Measurements from ENCODE around the gene IFITM10.
A peak's percentile ranks its signal among the peaks of the same experiment; 100 is the strongest.

IFITM10 gene

GRCh38 chr11:1750481-1750839 lies at the start of gene IFITM10:
Gene IFITM10, minus strand, starts transcription at chr11:1750595. Its CDS starts 153 bp downstream, at chr11:1750442.
- in situ Hi-C loops (cut with HindIII; ENCODE audit: low pct_unique_long_range_greater_than_20kb, low sequenced_read_pairs): no loop called here
- DNase-seq (ENCODE audit: low read depth in 1 of 2, low spot score in 1 of 2): peak; percentile 56 to 85
- TF ChIP-seq JUND (IDR thresholded peaks at IDR 0.05; ENCODE audit: low read depth): no peak

DNA sequence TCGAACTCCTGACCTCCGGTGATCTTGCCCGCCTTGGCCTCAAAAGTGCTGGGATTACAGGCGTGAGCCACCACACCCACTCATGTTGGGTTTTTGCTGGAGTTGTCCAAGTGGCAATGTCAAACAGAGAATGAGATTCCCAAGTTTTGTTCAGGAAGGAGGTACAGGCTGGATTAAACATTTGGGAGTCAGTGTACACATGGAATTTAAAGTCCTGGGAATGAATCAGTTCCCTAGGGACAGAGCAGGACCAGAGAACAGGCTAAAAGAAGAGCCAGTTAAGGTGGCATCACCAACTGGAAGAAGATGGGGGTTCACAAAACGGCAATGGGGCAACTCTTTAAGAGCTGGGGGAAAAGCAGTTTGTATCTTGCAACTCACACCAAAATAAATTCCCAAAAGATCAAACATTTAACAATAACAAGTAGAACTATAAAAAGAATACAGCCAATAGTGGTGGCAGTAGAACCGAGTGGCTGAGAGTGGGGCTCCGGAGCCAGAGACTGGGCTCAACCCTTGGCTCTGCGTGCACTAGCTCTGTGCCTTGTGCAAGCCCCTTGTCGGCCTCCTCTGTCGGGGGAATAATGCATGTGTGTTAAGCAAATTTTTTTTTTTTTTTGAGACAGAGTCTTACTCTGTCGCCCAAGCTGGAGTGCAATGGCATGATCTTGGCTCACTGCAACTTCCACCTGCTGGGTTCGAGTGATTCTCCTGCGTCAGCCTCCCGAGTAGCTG lies 47.2 kb upstream of the IFITM10 start:
- peak in 1 of 2 experiments; percentile 41 for DNase-seq (ENCODE audit: low read depth in 1 of 2, low spot score in 1 of 2)
- TF ChIP-seq JUND (IDR thresholded peaks at IDR 0.05; ENCODE audit: low read depth): no peak
- in situ Hi-C loops (cut with HindIII; ENCODE audit: low pct_unique_long_range_greater_than_20kb, low sequenced_read_pairs): no loop called here

DNA sequence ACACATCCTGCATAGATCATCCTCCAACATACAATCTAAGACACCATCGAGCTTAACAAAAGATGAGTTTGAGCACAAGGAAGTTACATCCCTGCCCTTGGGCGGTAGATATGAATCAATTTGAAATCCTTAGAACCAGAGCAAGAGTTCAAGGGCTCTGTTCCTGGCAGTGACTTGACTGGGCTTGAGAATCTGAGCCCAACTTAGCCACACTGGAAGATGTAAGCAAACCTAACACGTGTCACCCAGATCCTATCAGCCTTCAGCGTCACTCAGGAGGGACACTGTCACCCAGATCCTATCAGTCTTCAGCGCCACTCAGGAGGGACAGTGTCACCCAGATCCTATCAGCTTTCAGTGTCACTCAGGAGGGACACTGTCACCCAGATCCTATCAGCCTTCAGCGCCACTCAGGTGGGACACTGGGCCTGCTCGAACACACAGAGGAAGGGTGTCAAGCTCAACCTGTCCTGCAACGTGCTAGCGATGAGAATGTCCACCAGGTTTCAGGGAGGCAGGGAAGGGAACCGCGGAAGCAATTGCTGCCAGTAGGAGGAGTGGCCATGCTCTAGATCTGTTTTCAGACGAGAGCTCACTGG lies 46.1 kb upstream of the IFITM10 start:
- in situ Hi-C loops (cut with HindIII; ENCODE audit: low pct_unique_long_range_greater_than_20kb, low sequenced_read_pairs): no loop called here

GRCh38 chr11:1793081-1793480 lies 42.7 kb upstream of the IFITM10 start:
- no peak for TF ChIP-seq JUND (IDR thresholded peaks at IDR 0.05; ENCODE audit: low read depth)
- no peak for DNase-seq (ENCODE audit: low read depth in 1 of 2, low spot score in 1 of 2)
- in situ Hi-C loops (cut with HindIII; ENCODE audit: low pct_unique_long_range_greater_than_20kb, low sequenced_read_pairs): no loop called here

More for the DNA sequence above, 46.1 kb upstream of the IFITM10 start:
- peak; percentile 39 to 100 for DNase-seq (ENCODE audit: low read depth in 1 of 2, low spot score in 1 of 2)
- peak; percentile 96; the same call in 1 of the 2 replicates for TF ChIP-seq JUND (IDR thresholded peaks at IDR 0.05; ENCODE audit: low read depth)

- DNase-seq (ENCODE audit: low read depth in 1 of 2, low spot score in 1 of 2): no peak
- in situ Hi-C loops (cut with HindIII; ENCODE audit: low pct_unique_long_range_greater_than_20kb, low sequenced_read_pairs): no loop called here
- TF ChIP-seq JUND (IDR thresholded peaks at IDR 0.05; ENCODE audit: low read depth): no peak
These were observed 42.1 kb upstream of the IFITM10 start for GRCh38 chr11:1792461-1792860.

GRCh38 chr11:1791912-1792311 lies 41.5 kb upstream of the IFITM10 start:
- no peak for DNase-seq (ENCODE audit: low read depth in 1 of 2, low spot score in 1 of 2)
- no peak for TF ChIP-seq JUND (IDR thresholded peaks at IDR 0.05; ENCODE audit: low read depth)
- in situ Hi-C loops (cut with HindIII; ENCODE audit: low pct_unique_long_range_greater_than_20kb, low sequenced_read_pairs): no loop called here

DNA sequence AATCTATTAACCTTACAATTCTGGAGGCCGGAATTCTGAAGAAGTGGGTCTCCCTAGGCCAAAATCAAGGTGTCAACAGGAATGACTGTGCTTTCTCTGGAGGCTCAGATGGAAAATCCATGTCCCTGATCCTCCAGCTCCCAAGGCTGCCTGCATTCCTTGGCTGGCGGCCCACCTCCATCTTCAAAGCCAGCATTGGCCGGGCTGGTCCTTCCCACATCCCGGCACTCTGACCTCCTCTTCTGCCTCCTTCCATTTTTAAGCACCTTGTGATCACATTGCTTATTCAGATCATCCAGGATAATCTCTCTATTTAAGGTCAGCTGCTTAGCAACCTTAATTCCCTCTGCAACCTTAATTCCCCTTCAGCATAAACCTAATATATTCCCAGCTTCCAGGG lies 36.1 kb upstream of the IFITM10 start:
- DNase-seq (ENCODE audit: low read depth in 1 of 2, low spot score in 1 of 2): no peak
- no peak for TF ChIP-seq JUND (IDR thresholded peaks at IDR 0.05; ENCODE audit: low read depth)
- in situ Hi-C loops (cut with HindIII; ENCODE audit: low pct_unique_long_range_greater_than_20kb, low sequenced_read_pairs): no loop called here

DNA sequence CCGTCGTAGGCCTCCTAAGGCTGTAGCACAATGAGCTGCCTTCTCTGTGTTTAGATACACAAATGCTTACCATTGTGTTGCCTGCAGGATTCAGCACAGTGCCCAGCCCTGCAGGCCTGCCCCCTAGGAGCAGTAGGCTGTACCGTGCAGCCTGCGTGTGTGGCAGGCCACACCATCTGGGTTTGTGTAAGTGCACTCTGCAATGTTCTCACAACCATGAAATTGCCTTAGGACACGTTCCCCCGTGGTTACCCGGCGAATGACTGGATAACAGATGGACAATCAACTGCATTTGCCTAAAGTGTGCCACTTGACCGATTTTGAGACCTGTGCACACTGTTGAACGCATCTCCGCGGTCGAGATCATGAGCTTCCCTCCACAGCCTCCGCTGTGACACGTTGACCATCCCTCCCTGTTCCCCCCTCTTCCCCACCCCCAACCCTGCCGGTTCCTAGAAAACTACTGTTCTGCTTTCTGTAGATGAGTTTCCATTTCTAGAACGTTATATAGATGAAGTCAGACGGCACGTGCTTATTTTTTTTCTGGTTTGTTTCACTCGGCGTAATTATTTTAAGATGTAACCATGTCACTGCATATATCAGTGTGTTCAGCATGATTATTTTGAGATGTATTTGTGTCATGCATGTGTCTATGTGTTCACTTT lies 35.5 kb upstream of the IFITM10 start:
- in situ Hi-C loops (cut with HindIII; ENCODE audit: low pct_unique_long_range_greater_than_20kb, low sequenced_read_pairs): no loop called here
- TF ChIP-seq JUND (IDR thresholded peaks at IDR 0.05; ENCODE audit: low read depth): no peak
- no peak for DNase-seq (ENCODE audit: low read depth in 1 of 2, low spot score in 1 of 2)

DNA sequence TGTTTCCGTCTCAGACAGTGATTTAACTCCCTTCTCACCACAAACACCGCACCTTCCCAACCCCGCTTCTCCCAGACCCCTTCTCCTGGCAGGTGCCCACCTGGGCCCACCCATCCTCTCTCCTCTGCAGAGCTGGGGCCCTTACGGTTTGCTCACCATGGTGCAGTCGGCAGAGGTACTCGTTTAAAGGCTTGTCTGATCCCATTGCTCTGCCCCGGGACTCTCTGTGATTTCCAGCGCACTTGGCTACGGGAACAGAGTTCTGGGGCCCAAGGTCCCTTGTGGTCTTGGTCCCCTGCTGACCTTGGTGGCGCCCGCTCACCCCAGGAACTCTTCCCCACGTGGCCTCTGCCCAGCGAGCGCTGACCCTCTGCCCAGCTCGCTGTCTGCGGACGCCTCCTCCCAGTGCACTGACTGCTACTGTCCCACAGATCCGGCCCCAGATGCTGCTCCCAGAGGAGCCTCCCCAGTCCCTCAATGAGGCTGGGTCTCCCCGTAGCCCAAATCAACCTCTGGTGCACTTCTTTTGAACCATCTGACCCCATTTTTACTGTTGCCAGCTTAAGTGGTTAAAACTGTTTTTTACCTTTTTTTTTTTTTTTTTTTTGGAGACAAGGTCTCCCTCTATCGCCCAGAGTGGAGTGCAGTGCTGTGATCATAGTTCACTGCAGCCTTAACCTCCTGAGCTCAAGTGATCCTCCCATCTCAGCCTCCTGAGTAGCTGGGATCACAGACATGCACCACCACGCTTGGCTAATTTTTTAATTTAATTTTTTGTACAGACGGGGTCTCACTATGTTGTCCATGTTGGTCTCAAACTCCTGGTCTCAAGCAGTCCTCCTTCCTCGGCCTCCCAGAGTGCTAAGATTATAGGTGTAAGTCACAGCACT lies 34.6 kb upstream of the IFITM10 start:
- no peak for DNase-seq (ENCODE audit: low read depth in 1 of 2, low spot score in 1 of 2)
- TF ChIP-seq JUND (IDR thresholded peaks at IDR 0.05; ENCODE audit: low read depth): no peak
- in situ Hi-C loops (cut with HindIII; ENCODE audit: low pct_unique_long_range_greater_than_20kb, low sequenced_read_pairs): no loop called here

- no peak for DNase-seq (ENCODE audit: low read depth in 1 of 2, low spot score in 1 of 2)
- TF ChIP-seq JUND (IDR thresholded peaks at IDR 0.05; ENCODE audit: low read depth): no peak
- in situ Hi-C loops (cut with HindIII; ENCODE audit: low pct_unique_long_range_greater_than_20kb, low sequenced_read_pairs): no loop called here
These were observed 33.5 kb upstream of the IFITM10 start for GRCh38 chr11:1783725-1784529.

DNA sequence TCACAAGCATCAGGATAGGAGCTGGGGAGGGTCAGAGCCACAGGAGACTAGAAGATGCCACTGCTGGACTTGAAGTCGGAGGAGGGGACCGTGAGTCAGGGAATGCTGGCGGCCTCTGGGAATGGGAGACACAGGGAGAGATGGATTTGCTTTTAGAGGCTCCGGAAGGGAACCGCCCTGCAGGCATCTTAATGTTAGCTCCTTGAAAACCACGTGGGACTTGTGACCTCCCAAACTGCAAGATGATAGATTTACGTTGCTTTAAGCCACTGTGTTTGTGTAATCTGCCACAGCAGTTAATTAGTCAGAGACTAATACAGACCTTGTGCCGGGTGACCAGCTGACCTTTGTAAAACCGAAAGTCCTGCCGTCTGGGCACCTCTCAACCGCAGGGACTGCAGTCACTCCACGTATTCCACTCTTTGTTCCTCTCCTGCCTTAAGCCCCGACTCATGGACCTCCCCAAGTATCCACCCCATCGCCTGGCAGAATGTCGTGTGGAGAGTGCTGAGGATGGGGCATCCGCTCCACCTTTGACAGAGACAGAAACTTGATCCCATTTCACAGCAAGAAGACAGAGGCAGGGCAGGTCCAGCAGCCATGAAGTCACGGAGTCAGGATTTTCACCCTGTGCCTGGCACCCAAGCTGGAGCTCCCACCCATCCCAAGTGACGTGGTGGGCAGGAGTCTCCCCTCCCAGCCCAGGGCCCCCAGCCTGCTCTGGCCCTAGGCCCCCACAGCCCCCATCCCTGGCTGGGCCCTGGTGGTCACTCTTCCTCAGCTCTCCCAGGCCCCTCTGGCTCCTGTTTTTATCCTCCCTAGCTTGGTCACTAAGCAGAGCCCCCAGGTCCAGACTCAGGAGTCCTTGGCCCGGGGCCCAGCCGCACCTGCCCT lies 32.7 kb upstream of the IFITM10 start:
- TF ChIP-seq JUND (IDR thresholded peaks at IDR 0.05; ENCODE audit: low read depth): no peak
- in situ Hi-C loops (cut with HindIII; ENCODE audit: low pct_unique_long_range_greater_than_20kb, low sequenced_read_pairs): no loop called here
- peak in 1 of 2 experiments; percentile 47 for DNase-seq (ENCODE audit: low read depth in 1 of 2, low spot score in 1 of 2)
